Subcutaneous adipose tissue (tissue), 4 donors: ENCODE data around the gene SLC6A12. TPM values are rescaled to one million over a fixed set of nuclear protein-coding genes. Genes with fewer than 3 reads are reported as not detected.

ENCODE experiments used
- CTCF ChIP-seq: fragments of 450-650 bp; IDR thresholded peaks from one replicate; pipeline ENCODE4 v1.5.1; 2016; ENCODE audit warnings: low read depth, mild to moderate bottlenecking, control low read depth, antibody characterized with exemption, moderate library complexity
- total RNA-seq, 4 donors: library from RNA; depleted of rRNA; stranded (reverse); fragments of >200 nt; gene quantifications; one replicate each; pipeline ENCODE4 v1.1.0, GENCODE V29; 2016

SLC6A12 gene
- total RNA-seq, 4 donors from 2014 or later = 0.33 to 4.4 (median 1.5) TPM

GRCh38 chr12:163406-163986 lies 50.5 kb downstream of the SLC6A12 start:
- no peak for TF ChIP-seq CTCF

GRCh38 chr12:162467-163307 lies 51.3 kb downstream of the SLC6A12 start:
- no peak for TF ChIP-seq CTCF

- TF ChIP-seq CTCF = no peak
Measured at GRCh38 chr12:161823-162222, 52.1 kb downstream of the SLC6A12 start.

- TF ChIP-seq CTCF = no peak
Measured at GRCh38 chr12:160858-161257, 53.1 kb downstream of the SLC6A12 start.

- no peak for TF ChIP-seq CTCF
Measured at GRCh38 chr12:159156-159782, 54.7 kb downstream of the SLC6A12 start.

GRCh38 chr12:157644-158043 lies 56.3 kb downstream of the SLC6A12 start:
- no peak for TF ChIP-seq CTCF

GRCh38 chr12:156945-157344 lies 57.0 kb downstream of the SLC6A12 start:
- TF ChIP-seq CTCF = no peak
